Stimulated activated CD8-positive, alpha-beta memory T cell treated with anti-CD3 and anti-CD28 coated beads, Interleukin-7, amount 100 ng/mL, for 24 hours (primary cell): Measurements from ENCODE around the gene KDM2B.
"Not testable (repeated sequence)": the region's sequence is repeated elsewhere in the genome, so short reads cannot be mapped to it uniquely, and the experiment has no call there.

Experiments used
- DNase-seq: peaks from one replicate; pipeline ENCODE4 v3.0.0-alpha.2; 2020; ENCODE audit warnings: low read depth

Gene KDM2B

DNA sequence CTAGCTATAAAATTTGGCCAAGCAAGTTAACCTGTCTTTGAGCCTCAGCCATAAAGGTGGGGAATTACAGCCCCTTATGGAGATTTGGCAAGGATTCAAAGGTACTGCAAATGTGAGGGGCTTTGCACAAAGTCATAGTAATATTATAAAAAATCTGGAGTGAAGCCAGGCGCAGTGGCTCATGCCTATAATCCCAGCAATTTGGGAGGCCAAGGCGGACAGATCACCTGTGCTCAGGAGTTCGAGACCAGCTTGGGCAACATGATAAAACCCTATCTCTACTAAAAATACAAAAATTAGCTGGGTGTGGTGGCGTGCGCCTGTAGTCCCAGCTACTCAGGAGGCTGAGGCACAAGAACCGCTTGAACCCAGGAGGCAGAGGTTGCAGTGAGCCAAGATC is 4.1 kb upstream of the KDM2B start:
- DNase-seq, result not testable (repeated sequence)

DNA sequence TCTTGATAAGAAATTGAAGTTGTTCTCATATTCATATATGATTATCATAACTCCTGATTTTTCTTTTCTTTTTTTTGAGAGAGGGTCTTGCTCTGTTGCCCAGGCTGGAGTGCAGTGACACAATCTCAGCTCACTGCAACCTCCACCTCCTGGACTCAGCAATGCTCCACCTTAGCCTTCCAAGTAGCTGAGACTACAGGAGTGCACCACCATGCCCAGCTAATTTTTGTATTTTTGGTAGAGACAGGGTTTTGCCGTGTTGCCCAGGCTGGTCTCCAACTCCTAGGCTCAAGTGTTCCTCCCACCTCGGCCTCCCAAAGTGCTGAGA is 2.5 kb upstream of the KDM2B start:
- DNase-seq, result not testable (repeated sequence)

DNA sequence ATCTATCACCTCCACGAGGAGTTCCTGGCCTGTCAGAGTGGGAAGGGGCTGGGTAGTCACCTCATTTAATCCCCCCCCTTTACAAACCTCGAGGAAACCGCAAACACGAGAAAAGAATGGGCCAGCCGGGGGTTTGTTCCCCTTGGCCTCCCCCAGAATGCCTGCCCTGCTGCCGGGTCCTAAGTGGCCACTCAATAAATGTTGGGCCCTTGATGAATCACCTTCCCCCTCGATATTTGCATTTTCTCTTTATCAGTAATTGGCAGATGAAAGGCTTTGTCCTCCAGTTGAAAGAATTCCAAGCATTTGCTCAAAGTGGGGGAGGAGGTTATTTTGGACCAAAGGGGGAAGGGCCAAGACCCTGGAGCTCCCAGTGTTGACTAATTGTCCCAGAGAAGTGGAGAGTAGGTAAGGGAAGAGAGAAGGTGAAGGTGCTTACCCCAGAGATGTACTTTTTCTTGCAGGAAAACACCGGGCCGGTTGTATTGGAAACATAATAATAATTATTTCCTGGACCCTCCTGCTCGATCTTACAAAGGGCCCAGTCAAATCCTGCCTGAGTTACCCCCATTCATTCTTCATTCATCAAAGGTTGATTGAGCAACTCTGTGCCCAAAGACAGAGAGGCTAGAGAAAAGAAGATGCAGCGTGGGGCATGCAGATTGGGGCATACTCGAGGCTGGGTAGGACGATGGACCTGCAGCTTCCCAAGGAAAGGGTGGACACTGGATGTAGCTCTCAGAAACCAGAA is 1.9 kb upstream of the KDM2B start:
- DNase-seq, result no peak

DNA sequence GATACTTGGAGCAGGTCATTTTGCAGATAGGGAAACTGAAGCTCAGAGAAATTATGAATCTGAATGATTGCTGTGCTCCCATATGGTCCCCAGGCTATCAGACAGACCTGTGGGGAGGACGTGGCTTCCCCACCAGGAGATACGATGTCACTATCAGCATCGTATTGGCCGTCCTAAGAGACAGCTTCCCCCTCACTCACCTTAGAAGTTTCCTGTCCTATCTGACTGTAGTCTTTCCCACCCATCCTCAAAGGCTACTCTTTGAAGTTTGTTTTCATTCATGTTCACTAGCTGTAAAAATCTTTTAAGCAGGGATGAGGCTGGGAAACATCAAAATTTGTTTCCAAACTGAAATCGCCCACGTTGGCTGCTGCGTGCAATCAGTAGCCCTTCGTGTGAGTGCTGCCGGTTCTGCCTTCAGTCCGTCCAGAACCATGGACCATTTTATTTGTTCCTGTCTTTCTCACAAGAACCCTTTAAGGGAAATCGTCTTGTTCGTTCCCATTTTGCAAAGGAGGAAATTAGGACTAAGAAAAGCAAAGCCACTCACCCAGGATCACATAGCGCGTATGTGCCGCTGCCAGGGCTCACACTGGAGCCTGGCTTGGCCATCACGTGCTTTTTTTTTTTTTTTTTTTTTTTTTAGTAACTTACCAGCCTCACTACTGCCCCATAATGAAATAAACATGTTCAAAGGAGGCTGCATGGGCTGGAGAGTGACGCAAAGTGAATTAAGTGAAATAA is 1.0 kb upstream of the KDM2B start:
- no peak for DNase-seq

DNA sequence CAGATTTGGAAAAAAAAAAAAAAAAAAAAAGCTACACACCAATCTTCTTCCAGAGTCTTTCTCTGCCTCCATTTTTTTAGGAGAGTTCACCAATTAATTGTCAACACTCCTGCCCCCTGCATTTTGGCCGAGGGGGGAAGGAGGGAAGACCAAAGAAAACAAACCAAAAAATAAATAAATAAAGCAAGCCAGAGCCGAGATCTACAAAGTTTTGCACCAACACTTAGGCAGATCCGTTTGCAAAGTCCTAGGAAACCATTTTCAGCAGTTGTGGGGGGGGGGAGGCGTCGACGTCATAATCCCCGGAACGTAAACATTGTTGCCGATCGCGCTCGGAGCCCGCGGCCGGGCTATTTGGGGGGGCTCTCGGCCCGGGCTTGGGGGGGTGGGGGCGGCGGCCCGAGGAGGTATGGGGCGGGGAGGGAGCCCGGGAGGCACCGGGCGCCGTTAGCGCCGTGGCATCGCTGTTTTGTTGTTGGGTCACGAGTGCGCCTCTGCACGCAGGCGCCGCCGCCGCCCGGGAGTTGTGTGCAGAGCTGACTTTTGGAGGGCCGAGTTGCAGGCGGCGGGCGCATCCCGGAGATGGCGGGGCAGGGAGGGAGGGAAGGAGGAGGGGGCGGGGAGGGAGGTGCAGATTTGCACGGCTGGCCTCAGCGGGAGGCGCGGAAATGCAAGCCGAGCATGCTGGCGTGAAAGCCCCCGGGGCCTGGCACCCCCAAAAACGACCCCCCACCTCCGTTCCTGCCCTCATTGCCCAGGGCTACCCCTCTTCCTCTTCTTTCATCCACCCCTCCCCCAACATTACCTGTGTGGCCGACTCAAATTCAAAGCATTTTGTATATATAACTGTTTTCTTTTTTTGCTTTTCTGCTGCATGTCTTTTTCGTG is 598 bp downstream of the KDM2B start:
- DNase-seq, result peak; percentile 50

DNA sequence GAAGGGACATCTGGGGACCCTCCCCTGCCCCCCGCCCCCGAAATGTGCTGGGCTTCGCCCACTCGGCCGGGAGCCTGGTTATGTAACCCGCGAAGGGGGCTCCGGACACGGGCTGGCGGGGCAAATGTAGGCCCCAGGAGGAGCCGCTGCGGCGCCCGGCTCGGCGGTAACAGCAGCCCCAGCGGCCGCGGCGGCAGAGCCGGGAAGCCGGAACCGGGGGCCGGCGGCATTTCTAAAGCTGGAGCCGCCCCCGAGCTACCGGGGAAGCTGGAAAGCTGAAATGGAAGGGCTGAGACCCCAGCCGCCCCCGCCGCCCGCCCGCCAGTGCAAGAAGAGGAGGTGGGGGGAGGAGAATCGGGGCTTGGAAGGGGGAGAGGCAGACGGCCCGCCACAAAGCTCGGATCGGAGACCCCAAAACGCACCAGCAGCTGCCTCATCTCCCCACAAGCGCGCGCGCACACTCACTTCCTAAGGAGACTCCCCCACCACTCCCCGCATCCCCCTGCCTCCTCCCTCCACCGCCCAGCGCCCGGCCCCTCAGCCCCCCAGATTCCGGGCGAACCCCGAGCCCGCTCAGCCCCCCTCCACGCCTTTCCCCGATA is 1.5 kb downstream of the KDM2B start:
- no peak for DNase-seq

DNA sequence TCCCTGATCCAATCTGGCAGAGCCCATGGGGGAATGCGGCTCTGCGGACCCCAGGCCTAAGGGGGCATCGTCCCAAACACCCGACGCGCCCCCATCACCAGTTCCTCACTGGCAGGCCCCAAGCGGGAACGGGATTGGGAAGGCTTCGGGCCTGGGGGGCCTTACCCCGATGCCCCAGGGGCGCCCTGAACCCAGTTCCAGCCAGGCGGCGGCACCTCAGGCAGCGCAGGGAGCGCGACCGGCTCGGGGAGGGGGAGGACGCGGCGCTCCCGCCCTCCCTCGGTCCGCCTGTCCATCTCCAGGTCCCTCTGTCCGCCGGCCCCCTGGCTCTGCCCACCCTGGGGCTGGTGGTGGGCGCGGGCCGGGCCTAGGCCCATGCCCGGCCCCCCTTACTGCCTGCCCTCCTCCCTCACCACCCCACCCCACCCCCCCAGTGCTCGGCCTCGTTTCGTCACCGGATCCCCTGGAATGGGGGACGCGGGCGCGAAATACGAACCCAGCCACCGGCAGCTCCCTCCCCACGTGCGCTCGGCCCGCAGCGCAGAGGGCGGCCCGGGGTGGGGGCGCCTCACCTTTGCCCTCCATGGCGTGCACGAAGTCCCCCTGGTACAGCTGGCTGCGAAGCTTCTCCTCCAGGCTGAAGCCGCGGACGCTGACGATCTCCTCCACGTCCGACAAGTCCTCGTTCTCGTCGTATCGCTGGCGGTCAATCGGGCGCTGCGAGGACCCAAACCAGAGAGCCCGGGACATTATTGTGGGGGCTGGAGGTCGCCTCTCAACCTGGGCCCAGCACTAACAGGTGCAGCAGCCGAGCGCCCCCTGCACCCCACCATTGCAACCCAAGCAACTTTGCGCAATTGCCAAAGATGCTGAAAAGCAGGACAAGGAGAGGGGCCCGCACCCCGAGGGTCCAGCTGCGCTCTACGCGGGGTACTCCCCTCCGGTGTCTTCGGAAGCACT is 2.3 kb downstream of the KDM2B start:
- DNase-seq, result no peak

DNA sequence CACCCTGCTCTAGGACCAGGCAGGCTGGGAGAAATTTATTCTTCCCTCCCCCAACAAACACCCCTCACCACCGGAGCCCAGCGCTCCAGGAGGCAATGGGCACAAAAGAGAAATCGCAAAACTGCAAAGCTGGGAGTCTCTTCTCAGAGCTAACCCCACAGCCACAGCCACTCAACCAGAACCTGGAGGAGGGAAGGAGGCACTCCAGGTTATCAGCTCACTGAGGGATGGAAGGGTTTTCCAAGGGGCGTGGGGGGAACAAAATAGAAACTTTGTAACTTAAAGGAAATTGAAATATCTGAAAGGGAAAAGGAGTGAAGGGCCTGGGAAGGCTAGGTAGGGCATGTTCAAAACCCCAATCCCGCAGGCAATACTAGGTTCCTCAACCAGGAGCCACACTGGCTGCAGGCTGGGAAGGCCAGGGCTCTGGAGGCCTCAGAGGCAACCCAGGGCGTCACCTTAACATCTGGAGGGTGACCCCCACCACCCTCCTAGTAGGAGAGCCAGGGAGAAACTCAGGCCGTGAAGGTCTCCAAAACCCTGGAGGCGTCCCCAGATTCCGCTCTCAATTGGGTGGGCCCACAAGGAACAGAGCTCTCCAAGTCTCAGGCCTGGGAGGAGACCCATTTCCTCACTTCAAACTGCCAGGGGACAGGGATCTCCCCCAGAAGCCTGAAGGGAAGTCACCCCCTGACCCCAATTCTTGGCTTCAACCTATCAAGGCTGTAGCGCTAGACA is 3.2 kb downstream of the KDM2B start:
- no peak for DNase-seq

DNA sequence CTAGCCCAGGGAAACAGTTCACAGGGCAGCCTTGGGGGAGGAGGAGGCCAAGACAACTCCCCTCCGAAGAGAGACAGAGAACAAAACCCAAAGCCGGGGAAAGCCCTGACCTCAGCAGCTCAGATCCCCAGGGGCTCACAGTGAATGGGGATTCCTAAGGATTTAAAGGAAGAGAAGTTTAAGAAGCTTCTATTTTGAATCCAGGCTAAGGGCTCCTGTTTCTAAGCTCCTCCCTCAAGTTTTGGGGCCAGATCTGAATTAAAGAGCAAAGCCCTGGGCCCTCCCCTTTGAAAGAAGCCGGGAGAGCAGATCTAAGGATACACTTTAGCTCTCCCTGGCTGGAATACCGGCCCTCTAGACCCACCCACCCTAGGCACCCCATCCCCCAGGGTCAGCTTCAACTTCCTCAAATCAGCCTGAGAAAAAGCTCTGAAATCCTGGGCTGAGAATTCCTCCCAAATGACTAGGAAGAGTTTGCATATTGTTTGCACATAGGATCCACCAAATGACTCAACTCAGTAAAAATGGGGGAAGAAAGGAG is 3.9 kb downstream of the KDM2B start:
- DNase-seq, result no peak

DNA sequence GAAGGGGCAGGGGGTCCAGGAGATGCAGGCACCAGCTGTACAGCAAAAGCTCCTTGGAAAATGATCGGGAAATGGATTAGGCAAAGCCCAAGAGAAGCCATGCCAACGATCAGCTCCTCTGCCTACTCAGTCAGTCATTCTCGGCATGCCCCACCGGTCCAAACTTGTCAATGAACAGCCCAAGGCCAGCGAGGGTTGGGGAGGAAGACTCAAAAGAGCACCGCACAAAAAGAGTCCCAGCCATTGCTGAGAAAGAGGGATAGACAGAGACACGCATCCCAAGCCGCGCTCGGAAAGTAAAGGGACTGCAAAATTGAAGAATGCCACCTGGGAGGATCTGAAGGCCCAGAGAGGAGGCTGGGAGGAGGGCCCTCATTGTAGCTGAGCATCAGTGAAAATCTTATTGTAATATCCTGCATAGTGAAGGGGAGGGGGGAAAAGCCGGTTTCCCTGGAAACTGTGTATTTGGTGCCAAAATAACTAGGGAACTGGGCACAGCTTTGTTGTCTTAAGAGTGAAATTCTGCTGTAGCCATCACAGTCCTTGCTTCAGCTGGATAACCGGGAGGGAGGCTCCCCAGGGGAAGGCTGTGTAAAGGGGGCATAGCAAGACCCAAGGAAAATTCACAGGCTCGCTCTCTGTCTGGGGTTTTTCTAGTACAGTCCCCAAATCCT is 4.7 kb downstream of the KDM2B start:
- DNase-seq, result no peak

DNA sequence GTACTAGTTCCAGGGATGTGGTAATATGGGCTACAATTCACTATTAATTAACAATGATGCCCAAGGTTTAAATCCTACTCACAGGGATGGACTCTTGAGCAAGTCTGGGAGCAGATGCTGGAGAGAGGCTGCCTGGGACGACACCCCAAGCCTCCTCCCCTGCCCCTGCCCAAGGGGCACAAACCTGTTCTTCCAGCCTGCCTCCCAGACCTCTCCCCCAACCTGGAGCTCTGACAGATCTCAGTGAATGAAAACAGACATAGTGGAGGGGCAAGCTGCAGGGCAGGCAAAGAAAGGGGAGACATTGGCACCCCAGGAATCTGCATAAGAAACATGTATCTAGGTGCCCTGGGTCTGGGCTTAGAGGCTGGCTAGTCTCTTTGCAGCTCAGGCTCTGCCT is 5.8 kb downstream of the KDM2B start:
- no peak for DNase-seq

DNA sequence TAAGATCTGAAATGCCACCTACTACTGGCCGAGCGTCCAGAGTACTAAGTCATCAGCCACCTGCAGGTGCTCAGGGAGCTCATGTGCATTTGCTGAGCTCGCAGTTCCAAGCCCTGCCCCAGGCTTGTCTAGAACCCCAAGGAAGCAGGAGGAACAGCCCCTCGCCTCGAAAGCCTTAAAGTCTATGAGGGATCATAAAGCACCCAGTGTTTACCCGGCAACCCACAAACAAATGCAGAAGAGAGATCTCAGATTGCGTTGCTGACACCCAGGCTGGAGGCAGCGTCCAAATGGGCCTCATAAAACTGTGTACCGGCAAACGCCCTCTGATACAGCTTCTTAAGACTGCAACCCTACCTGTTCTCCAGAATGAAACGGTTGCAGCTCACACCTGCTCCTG is 6.8 kb downstream of the KDM2B start:
- DNase-seq, result no peak

DNA sequence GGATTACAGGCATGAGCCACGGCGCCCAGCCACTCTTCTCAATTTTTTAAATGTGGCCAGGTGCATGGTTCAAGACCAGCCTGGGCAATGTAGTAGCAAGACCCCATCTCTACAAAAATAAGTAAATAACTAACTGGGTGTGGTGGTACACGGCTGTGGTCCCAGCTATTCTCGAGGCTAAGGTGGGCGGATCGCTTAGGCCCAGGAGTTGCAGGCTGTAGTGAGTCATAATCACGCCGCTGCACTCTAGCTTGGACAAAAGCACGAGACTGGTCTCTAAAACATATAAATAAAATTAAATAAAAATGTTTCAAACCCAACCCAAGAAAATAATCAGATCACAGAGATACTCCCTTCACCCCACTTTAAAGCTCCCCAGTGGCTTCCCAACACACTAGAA is 8.9 kb downstream of the KDM2B start:
- no peak for DNase-seq

DNA sequence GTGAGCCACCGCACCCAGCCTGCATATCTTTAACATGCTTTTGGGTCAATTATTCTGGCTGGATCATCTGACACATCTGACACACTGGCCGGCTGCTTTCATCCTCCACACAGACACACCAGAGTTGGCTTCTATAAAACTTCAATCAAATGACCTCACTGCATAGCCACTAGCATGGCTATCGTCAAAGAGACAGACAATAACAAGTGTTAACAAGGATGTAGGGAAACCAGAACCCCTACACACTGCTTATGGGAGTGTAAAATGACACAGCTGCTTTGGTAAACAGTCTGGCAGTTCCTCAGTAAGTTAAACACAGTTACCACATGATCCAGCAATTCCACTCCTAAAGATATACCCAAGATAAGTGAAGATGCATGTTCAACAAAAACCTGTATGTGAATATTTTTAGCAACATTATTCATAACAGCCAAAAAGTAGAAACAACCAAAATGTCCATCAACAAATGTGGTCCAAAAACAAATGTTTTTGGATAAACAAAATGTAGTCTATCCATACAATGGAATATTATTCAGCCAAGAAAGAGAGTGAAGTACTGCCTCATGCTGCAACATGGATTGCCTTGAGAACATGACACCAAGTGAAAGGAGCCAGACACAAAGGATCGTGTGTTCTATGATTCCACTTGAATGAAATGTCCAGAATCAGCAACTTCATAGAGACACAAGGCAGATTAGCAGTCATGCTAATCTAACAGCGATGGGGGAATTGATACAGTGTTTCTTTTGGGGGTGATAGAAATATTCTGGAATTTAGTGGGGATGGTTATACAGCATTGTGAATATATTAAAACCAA is 10.1 kb downstream of the KDM2B start:
- no peak for DNase-seq

DNA sequence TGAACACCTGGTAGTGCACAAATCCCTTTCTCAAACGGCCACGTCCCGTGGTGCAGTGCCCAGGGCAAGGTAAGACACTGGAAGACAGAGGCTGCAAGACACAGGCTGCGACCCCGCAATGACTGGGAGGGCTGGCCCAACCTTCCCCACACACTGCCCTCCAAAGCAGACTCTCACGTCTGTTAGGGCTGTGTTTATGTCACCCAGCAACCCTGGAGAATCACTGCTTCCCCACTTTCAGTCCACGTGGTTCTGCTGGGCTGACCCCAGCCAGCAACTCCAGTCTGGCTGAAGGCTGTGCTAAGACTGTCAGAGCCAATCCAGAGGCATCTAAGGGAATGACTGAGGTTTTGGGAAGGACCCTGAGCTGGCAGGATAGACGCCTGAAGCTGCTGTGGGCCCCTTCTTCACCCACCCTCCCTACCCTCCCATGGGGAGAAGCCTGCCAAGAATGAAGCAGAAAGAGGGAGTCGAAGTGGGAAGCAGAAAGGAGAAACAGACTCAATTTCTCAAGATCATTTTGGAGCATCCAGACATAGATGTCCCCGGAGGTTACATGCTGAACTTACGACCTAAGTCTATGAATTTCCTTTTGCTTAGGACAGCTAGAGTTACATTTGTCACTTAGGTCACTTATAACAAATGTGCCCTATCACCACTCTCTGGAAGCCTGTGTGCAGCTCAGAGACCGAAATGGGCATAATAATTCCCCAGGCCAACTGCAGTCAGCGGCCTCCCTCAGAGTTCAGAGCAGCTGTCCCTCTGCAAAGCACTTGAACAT is 11.7 kb downstream of the KDM2B start:
- DNase-seq, result no peak

DNA sequence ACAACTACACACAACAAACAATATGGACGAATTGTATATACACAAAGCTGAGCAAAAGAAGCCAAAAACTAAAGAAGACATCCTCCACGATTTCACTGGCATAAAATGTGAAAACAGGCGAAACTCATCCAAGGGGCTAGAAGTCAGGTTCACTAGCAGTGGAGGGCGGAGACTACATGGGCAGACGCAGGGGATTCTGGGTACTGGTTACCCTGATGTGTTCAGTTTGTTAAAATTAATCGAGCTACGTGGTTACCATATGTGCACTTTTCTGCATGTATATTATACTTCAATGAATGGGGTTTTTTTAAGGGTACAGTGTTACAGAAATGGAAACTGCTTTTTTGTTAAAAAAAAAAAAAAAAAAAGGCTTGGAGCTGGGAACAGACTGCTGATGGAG is 12.3 kb downstream of the KDM2B start:
- DNase-seq, result no peak

DNA sequence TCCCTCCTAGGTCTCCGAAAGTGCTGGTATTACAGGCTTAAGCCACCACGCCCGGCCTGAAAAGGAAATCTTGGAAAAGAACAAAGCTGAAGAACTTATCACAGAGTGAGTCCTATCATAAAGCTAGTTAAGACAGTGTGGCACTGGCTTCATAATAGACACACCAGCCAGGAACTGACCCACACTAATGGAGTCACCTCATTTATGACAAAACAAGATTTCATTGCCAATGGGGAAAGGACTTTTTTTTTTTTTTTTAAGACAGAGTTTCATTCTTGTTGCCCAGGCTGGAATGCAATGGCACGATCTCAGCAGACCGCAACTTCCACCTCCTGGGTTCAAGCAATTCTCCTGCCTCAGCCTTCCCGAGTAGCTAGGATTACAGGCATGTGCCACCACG is 15.7 kb downstream of the KDM2B start:
- DNase-seq, result no peak

DNA sequence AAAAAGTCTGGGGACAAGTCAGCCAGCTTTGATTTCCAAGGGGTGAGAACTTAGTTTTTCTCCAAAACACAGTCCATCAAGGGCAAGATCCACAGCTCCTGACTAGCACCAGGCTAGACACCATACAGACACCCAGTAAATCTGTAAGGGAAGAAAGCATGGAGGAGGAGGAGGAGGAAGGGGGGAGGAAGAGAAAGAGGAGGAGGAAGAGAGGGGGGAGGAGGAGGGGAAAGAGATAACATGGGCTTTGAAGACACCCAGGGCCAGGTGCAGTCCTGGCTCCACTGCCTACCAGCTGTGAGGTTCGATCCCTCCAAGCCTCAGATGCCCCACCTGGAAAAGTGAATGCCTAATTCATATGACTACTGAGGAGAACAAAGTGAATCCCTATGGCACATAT is 18.3 kb downstream of the KDM2B start:
- no peak for DNase-seq
